Keratinocyte (primary cell): Measurements from ENCODE around the gene ZBTB17.

ENCODE experiments used
- EZH2 ChIP-seq: IDR thresholded peaks from one replicate; pipeline ENCODE4 v1.6.1; 2012; ENCODE audit warnings: inconsistent platforms, mild to moderate bottlenecking, low read length, moderate library complexity
- TF ChIP-seq, protein P1 (sequence below), 3 experiments: IDR thresholded peaks in 1 of 3; conservative IDR thresholded peaks in 1 of 3; optimal IDR thresholded peaks in 1 of 3; 2 replicates in 2 of 3; 3 replicates in 1 of 3; pipeline versions ENCODE3 to v1.5.1; 2011; ENCODE audit warnings: low read length in 3 of 3, mild to moderate bottlenecking in 3 of 3, moderate library complexity in 2 of 3, control low read depth in 1 of 3, inconsistent platforms in 1 of 3; ENCODE audit not compliant: insufficient read depth in 2 of 3; ENCODE audit errors: extremely low read depth in 1 of 3

DNA sequence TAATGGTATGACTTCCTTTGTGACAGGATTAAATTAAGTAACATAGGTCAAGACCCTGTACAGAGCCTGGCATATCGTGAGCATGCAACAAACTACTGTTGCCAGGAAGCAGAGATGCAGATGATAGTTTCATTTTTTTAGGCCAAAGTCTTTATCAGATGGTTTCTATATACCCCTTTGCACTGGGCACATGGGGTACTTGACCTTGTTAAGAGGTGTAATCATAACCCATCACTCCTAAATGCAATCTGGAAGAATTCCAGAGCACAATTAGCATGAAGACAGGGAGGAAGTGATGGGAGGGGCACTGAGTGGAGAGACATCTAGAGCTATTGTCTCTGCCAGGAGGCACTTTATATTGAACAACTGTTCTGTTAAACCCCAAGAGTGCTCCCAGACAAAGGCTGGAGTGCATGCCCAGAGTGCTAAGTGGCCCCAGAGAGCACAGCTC is 22.1 kb downstream of the ZBTB17 start:
- TF ChIP-seq, protein P1, sequence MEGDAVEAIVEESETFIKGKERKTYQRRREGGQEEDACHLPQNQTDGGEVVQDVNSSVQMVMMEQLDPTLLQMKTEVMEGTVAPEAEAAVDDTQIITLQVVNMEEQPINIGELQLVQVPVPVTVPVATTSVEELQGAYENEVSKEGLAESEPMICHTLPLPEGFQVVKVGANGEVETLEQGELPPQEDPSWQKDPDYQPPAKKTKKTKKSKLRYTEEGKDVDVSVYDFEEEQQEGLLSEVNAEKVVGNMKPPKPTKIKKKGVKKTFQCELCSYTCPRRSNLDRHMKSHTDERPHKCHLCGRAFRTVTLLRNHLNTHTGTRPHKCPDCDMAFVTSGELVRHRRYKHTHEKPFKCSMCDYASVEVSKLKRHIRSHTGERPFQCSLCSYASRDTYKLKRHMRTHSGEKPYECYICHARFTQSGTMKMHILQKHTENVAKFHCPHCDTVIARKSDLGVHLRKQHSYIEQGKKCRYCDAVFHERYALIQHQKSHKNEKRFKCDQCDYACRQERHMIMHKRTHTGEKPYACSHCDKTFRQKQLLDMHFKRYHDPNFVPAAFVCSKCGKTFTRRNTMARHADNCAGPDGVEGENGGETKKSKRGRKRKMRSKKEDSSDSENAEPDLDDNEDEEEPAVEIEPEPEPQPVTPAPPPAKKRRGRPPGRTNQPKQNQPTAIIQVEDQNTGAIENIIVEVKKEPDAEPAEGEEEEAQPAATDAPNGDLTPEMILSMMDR (optimal IDR thresholded peaks at IDR 0.05 in 1 of 3, IDR thresholded peaks at IDR 0.05 in 1 of 3, conservative IDR thresholded peaks at IDR 0.05 in 1 of 3; ENCODE audit: extremely low read depth in 1 of 3, insufficient read depth in 2 of 3, low read length in 3 of 3) = no peak
- no peak for TF ChIP-seq EZH2
